ENCODE measurements around the gene HORMAD2. TPM values are rescaled to one million over a fixed set of nuclear protein-coding genes. Genes with fewer than 3 reads are reported as not detected.
"Not testable (repeated sequence)": the region's sequence is repeated elsewhere in the genome, so short reads cannot be mapped to it uniquely, and the experiment has no call there.

The HORMAD2 gene
- total RNA-seq, 1 donor from 2014 or later, result not detected

DNA sequence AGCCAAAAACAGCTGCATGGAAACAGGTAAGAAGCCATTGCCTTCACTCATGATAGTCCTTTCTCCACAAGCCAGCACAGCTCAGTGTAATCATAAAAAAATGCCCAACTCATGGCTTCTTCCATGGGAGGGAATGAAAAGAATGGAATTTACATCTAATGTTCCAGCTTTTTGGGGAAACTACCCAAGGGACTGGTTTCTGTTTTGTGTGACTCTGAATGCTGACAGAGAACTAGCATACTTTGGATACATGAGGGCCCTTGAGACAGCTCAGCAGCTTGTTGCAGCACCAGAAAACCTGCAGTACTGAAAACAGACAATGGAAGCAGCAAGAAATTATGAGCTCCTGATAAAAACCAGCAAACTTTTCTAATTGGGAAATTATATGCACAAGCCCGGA lies 24.2 kb upstream of the HORMAD2 start:
- no peak for DNase-seq (ENCODE audit: low spot score)

DNA sequence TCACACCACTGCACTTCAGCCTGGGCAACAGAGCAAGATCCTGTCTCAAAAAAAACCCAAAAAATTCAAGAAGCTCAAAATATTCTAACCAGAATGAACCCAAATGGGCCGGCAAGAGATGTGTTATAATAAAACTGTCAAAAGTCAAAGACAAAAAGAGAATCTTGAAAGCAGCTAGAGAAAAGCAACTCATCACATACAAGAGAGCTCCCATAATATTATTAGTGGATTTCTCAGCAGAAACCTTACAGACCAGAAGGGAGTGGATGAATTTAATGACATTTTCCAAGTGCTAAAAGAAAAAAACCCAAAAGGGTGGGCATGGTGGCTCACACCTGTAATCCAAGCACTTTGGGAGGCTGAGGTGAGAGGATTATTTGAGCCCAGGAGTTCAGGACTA lies 22.9 kb upstream of the HORMAD2 start:
- no peak for DNase-seq (ENCODE audit: low spot score)

DNA sequence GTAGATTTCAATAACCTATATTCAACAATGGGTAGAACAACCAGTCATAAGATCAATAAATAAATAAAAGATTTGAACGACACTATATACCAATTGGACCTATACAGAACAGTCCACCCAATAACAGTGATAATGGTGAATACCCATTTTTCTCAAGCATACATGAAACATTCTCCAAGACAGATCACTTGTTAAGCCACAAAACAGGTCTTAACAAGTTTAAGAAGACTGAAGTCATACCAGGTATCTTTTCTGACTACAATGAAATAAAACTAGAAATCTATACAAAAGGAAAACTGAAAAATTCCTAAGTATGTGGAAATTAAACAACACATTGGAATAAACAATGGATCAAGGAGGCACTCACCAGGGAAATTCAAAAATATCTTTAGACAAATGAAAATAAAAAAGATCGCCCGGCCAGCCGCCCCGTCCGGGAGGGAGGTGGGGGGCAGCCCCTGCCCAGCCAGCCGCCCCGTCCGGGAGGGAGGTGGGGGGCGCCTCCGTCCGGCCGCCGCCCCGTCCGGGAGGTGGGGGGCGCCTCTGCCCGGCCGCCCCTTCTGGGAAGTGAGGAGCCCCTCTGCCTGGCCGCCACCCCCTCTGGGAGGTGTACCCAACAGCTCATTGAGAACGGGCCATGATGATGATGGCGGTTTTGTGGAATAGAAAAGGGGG lies 20.8 kb upstream of the HORMAD2 start:
- DNase-seq (ENCODE audit: low spot score), result not testable (repeated sequence)

DNA sequence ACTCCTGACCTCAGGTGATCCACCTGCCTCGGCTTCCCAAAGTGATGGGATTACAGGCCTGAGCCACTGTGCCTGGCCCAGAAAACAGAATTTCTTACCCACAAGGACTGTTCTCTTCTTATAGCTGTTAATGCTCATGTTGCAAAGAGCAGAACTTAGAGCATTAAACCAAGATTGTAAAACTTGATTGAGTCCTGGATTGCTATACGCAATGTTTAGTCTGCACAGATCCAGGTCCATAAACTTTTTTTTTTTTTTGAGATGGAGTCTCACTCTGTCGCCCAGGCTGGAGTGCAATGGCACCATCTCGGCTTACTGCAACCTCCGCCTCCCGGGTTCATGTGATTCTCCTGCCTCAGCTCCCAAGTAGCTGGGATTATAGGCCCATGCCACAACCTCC lies 19.2 kb upstream of the HORMAD2 start:
- not testable (repeated sequence) for DNase-seq (ENCODE audit: low spot score)

DNA sequence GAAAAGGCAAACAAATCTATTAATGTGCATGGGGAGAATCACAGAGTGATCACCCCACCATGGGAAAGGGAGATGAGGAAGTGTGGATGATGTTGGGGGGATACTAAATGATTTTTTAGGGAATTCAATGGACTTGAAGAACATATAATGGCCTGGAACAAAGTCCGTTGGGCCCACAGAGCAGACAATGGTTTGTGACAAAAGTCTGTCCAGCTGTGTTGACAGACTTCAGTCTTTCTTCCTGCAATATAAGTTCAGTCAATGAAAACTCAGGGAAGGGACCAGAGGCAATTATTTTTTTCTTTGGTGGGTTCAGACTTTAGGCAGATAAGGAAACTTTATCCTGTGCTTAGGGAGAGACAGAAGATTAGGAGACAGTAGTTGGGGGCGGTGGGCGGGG lies 18.0 kb upstream of the HORMAD2 start:
- no peak for DNase-seq (ENCODE audit: low spot score)

DNA sequence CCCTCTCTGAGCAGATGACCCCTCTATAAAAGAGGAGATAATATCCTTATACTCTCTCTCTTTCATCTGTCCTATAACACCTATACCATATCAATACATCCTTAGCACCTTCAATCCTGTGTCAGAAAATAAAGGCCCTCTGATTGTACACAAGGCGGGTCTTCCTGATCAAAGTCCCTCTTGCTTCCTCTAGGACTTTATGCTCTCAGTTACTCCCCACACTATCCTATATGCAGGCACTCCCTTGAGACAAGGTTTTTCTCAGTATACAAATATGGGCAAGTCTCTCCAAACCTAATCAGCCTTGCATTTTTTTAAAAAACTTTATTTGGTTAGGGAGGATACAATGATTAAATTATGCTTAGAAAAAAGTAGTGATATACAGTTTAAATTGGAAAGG lies 17.3 kb upstream of the HORMAD2 start:
- no peak for DNase-seq (ENCODE audit: low spot score)

DNA sequence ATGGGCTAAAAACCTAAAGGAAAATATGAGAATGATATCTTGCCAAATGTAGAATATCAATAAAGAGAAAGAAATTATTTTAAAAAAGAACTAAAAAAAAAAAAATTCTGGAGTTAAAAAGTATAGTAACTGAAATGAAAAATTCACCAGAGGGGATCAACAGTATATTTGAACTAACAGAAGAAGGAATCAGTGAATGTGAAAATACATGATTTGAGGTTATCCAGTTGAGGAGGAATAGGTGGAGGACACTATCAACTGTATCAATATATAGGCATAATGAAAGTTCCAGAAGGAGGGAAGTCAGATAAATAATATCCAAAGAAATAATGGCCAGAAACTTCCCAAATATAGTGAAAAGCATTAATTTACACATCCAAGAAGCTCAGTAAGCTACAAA lies 16.1 kb upstream of the HORMAD2 start:
- DNase-seq (ENCODE audit: low spot score), result no peak

DNA sequence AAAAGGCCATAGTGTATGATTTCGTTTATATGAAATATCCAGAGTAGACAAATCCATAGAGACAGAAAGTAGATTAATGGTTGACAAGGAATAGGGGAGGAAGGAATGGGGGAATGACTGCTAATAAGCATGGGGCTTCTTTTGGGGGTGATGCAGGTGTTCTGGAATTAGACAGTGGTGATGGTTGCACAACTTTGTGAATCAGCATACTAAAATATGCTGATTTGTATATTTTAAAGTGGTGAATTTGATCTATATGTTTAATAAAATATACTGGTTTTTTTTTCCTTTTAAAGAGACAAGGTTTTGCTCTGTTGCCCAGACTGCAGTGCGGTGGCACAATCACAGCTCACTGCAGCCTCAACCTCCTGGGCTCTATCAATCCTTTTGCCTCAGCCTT lies 6.5 kb upstream of the HORMAD2 start:
- no peak for DNase-seq (ENCODE audit: low spot score)

DNA sequence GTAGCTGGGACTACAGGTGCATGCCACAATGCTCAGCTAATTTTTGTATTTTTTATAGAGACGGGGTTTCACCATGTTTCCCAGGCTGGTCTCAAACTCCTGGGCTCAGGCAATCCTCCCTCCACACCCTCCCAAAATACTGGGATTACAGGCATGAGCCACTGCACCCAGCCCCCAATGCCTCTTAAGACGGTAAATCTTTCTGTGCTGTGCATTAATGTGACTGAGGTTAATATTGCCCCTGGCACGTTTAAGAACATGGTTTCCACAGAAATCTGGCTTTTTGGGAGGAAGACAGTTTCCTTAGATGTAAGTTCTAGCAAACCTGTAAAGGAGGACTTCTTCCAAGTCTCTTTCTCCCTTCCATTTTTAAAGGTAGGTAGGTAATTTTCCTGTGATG lies 6.1 kb upstream of the HORMAD2 start:
- DNase-seq (ENCODE audit: low spot score), result no peak

DNA sequence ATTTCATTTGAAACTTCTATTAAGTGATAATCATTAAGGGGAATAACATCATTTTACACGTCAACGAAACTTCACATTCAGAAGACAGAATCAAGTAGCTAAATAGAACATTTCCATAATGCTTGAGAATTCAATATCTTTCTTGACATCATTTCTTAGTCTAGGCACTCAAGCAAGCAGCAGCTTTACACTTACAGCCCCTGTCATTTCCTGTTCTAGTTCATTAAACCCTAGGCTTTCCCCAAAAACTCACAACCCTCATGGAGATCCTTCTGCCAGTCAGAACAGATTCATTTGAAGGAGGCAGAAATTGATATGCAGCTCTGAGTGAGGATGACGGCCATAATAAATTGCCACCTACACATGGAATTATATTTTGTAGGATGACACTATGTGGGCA lies 5.3 kb upstream of the HORMAD2 start:
- DNase-seq (ENCODE audit: low spot score), result no peak

DNA sequence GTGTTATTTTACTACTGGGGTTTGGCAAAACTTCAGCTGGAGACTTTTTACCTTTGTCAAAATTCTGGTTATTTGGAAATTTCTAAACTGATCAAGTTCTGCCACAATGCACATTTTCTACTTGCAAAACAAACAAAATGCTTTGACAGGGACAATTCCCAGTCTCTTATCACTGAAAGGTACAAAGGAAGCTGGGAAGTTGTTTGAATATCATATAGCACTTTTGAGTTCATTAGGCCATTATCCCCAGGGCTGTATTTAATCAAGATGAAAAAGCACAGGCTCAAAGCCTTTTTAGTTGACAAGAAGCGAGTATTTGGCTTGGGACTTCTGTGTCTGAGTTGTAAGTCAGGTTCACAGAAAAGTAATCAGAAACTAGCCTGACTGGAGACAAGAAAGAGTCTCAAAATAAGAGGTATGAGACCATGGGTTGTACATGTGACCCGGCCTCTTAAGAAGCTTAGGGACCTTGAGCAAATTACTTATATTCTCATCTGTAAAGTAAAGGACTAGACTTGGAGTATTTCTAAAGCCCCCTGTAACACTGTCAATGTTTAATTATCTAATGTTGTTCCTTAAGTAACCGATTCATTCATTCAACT lies 2.9 kb upstream of the HORMAD2 start:
- no peak for DNase-seq (ENCODE audit: low spot score)

DNA sequence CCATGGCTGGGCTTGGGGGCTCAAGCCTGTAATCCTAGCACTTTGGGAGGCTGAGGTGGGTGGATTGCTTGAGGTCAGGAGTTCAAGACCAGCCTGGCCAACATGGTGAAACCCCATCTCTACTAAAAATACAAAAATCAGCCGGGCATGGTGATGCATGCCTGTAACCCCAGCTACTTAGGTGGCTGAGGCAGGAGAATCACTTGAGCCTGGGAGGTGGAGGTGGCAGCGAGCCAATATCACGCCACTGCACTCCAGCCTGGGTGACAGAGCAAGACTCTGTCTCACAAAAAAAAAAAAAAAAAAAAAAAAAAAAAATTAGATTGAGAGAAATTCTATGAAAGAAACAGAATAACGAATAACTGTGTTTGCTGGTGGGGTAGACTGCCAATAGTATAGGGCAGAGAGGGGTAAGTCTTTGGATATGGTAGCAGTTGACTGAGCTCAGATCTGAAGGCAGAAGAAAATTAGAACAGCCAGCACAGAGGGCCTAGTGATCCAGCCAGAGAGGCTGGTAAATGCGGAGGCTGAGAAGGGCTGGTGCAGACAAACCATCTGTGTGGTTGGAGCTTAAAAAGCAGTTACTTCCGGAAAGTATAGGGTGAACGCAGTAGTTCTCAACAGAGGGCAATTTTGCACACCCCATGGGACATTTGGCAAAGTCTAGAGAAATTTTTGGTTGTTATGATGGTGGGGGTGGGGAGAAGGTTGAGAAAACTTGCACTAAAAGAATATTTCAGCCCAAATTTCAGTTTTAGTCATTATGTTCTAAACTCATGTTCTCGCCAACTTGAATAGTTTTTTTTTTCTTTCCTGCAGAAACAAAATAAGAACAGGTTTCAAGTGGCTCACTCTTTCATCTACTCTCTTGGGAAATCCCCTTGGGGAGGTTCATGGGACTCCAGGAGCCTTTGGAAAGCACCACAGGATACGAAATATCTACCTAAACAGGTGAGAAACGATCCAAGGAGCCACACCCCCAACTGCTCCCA lies 1.6 kb upstream of the HORMAD2 start:
- DNase-seq (ENCODE audit: low spot score), result no peak

DNA sequence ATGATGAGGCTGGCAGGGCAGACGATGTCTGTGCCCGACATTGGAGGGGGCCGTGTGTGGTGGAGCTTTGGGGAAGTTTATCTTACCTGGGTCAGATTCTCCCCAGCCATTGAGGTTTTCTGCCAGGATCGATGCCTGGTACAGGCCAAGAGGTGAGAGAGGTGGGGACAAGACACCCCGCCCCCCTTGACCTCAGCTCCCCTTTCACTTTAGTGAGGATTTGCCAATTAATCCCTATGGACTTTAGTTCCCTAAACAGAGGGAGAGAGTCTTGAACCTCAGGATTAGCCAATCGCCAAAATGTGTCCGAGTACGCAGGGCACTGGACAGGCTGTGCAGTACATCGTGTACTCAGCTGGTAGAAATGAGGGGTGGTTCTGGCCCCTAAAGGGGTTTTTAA lies 541 bp downstream of the HORMAD2 start:
- no peak for DNase-seq (ENCODE audit: low spot score)

DNA sequence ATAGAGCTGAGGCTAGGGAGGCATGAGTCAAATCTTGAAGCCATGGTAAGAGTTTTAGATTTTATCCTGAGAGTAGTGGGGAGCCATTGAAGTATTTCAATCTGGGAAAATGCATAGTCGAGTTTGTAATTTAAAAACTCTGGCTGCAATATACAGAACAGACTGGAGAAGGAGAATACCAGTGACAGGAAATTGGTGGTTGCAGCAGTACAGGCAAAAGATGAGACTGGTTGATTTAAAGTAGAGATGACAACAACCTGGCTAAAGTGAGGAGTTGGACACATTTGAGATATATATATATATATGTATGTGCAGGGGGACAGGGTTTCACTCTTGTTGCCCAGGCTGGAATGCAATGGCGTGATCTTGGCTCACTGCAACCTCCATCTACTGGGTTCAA lies 6.2 kb downstream of the HORMAD2 start:
- no peak for DNase-seq (ENCODE audit: low spot score)

DNA sequence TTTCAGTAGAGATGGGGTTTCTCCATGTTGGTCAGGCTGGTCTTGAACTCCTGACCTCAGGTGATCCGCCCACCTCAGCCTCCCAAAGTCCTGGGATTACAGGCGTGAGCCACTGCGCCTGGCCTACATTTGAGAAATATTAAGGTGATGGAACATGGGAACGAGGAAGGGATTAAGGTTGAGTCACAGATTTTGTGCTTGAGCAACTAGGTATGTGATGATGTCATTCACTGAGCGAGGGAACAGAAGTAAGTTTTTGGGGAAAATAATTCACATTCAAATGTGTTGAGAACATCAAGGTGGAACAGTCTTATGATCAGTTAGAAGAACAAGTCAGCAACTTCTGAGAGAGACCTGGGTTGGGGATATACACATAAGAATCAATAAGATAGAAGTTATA lies 6.8 kb downstream of the HORMAD2 start:
- DNase-seq (ENCODE audit: low spot score), result not testable (repeated sequence)

DNA sequence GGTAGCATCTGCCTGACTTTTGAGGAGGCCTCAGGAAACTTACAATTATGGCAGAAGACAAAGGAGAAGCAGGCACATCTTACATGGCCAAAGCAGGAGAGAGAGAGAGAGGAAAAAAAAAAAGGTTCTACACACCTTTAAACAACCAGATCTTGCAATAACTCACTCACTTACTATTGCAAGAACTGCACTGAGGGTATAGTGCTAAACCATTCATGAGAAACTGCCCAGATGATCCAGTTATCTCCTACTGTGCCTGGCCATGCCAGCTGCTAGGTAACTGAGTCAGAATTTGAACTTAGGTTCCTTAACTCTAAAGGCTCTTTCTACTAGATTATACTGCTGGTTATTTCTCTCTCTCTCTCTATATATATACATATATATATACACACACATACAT lies 7.3 kb downstream of the HORMAD2 start:
- DNase-seq (ENCODE audit: low spot score), result no peak

DNA sequence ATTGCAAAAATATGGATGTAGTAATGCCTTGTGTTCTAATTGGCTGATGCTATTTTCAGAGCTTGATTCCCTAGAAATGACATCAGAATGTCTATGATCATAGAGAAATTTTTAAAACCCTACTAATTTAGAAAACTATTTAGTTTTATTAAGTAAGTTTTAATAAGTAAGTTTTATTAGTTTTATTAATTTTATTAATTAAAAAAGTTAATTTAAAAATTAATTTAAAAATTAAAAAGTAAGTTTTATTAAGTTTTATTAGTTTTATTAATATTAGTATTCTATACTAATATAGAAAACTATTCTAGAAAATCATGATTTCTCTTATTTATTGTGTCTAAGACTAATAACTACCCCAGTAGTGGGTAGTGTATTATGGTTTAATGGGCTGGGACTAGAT lies 8.2 kb downstream of the HORMAD2 start:
- DNase-seq (ENCODE audit: low spot score), result no peak

DNA sequence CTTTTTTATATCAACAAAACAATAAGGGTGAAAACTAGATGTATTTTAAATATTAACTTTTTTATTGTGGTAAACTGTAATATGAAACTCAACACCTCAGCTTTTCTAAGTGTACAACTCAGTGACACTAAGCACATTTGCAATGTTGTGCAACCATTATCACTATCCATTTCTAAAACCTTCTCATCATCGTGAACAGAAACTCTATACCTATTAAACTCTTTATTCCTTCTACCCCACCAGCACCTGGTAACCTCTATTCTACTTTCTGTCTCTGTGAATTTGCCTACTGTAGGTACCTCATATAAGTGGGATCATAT lies 9.4 kb downstream of the HORMAD2 start:
- no peak for DNase-seq (ENCODE audit: low spot score)

DNA sequence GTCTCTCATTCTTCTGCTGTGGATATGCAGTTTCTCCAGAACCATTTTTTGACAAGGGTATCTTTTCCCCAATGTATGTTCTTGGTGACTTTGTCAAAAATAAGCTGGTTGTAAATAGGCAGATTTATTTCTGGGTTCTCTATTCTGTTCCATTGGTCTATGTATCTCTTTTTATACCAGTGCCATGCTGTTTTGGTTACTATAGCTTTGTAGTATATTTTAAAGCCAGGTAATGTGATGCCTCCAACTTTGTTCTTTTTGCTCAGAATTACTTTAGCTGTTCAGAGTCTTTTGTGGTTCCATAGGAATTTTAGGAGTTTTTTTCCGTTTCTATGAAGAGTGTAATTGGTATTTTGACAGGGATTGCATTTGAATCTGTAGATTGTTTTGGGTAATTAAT lies 12.4 kb downstream of the HORMAD2 start:
- DNase-seq (ENCODE audit: low spot score), result no peak

DNA sequence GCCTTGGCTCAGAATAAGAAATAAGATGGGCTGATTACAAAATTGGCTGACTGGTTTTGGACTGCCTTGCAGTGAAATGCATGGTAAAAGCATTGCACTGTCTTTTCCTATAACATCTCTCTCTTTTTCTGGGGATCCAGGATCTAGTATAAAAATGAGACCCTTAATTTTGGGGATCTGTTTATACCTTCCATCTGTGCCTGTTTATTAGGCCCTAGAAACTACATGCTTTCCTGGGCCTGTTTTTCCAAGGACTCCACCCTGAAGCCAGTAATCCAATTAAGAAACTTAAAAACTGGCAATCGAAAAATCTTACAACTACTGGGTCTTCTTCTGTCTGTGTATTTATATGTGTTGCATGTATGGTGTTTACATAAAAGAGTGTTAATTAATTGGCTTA lies 14.5 kb downstream of the HORMAD2 start:
- DNase-seq (ENCODE audit: low spot score), result no peak

DNA sequence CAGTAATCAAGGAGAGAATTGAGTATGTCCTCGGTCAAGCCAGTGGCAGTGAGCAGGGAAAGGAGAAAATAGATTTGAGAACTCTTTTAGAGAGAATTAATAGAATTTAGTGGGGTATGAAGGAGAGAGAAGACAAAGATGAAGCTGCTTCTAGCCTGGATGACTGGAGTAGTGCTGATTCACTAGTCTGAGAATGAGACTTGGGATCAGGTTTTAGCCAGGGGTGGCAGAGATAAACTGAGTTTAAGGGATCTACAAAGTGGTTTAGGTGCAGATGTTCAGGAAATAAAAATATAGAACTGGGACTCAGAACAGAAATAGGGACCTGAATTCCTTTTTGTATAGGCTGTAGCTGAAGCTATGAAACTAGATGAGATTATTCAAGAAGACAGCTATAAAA lies 17.6 kb downstream of the HORMAD2 start:
- DNase-seq (ENCODE audit: low spot score), result no peak

DNA sequence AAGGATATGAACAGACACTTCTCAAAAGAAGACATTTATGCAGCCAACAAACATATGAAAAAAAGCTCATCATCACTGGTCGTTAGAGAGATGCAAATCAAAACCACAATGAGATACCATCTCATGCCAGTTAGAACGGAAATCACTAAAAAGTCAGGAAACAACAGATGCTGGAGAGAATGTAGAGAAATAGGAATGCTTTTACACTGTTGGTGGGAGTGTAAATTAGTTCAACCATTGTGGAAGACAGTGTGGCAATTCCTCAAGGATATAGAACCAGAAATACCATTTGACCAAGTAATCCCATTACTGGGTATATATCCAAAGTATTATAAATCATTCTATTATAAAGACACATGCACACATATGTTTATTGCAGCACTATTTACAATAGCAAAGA lies 20.5 kb downstream of the HORMAD2 start:
- not testable (repeated sequence) for DNase-seq (ENCODE audit: low spot score)
